Mucosa of gallbladder (tissue), 1 donor: ENCODE data around the gene CLCA2. TPM values are rescaled to one million over a fixed set of nuclear protein-coding genes. Genes with fewer than 3 reads are reported as not detected.

Source experiments
- DNase-seq: peaks from one replicate; pipeline ENCODE4 v3.0.0-alpha.2; 2020; ENCODE audit warnings: low spot score
- total RNA-seq: library from RNA; stranded (reverse); gene quantifications from one replicate; pipeline ENCODE4 v1.2.1, GENCODE V29; 2021
- donor health status: DM: no; HTN: no; CAD: no.

The CLCA2 gene
- total RNA-seq, 1 donor from 2014 or later = not detected

DNA sequence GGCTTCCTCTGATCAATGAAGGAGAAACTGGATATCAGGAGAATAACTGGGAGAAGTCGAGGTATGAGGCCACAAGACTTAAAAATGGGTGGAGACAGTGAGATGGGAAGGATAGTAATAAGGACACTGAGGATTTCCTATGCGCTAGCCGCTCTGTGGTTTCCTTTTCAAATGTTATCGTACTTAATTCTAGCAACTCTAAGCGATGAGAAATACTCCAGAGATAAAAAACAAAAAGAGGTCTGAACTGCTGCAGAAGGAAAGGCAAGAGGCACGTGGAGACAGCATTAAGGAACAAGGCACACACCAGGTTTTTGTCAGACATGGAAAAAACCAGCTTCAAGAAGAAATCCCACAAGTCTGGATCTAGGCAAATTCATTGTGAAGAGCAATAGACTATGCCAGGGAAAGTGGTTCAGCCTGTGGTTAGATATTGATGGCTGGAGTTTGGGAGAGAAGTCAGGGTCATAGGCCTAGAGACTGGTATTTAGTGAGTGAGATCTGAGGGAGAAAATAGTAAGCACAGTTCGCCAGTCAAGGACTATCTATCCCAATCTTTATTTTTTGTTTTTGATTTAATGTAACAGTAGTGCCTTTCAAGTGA lies 5.3 kb downstream of the CLCA2 start:
- DNase-seq = no peak

DNA sequence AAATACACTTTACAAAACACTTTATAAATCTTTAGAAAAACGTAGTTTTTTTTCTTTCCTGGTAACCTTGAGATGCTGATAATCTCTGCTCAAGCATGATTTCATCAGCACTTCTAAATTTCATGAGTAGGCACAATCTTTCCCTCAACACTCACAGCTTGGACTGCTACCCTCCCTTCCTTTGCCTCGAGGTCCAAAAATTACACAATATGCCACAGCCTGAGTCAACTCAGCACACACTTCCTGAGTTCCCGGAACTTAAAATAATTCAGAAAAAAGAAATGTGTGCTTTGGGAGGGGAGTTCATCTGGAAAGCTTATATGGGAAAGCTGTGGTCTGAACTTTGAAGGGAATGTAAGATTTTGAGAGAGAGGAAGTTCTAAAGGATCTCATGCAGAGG lies 5.9 kb downstream of the CLCA2 start:
- DNase-seq = peak; percentile 54

DNA sequence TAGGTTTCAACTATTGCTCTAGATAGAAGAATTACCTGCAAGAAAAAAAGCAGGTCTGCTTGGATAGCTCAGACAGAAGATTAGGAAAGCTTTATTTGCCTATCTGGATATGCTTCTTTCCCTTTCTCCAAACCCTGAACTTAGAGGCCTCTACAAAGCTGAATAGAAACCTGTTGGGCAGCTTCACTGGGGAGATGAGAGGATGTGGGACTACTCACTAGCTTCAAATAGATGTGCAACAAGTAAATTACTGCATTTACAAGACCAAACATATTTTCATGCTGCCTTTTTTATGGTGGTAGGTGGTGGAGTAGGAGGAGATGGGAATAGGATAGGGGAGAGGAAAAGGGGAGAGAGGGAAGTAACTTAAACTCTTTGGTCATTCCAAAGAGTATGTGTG lies 6.4 kb downstream of the CLCA2 start:
- no peak for DNase-seq

DNA sequence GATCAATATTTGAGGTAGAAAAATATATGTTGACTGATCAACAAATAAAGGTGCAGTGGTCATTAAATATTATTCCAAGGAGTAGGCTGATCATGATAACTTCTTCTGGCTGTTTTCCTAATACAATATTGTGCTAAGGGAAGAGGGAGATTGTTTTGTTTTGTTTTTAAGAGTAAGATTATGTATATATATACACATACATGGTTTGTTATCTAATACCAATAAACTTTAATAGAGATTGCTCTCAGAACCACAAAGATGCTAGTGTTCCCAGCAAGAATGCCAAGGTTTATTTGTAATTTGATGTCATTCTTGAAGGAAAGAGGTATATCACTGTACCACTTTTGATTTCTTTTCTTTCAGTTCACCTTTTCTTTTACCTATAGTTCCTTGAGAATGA lies 10.1 kb downstream of the CLCA2 start:
- no peak for DNase-seq

DNA sequence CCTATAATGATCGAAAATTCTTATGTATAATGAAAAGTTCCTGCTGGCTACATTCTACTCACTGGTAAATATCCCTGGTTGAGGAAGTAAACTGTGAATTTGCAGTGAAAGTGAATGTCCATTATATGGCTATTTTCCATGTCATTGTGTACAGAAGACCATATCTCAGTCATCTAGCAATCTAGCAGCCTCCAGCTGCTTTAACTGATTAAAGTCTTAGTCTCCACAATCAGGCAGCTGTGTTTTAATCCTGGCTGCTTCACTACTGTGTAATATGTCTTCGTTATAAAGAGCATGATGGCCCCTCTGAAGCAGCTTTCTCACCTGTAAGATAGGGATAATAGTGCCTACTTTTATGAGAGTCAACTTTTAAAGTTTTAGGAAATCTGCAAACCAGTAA lies 11.4 kb downstream of the CLCA2 start:
- no peak for DNase-seq

DNA sequence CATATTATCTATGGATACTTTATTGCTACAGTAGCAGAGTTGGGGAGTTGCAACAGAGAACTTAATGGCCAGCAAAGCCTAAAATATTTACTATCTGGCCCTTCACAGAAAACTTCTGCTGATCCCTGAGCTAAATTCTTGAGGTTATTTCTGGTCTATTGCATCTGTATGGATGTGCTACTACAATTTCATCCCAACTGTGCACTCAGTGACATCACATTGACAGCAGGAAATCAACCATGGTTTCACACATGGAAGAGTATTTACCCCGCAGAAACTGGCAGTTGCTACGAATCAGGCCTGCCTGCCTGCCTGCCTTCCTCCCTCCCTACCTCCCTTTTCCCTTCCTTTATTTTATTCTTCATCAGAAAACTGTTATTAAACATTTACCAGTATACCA lies 12.1 kb downstream of the CLCA2 start:
- DNase-seq = no peak

DNA sequence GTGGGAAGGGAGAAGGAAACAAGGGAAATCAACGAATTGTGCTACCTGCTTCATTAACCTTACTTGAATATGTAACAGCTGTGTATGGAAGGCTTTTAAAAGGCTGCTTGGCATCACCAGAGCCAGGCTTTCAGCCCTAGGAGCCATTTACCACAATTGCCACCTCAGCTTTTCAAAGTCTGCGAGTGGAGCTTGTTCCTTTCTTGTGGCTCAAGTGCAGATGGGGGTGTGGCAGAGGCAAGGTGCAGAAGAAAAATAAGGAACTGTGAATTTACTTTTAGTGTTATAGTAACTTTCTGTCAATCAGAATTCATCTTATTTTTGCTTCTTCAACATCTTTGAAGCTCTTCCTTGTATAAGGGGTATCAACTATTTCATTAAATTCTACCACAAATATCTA lies 17.6 kb downstream of the CLCA2 start:
- DNase-seq = no peak

DNA sequence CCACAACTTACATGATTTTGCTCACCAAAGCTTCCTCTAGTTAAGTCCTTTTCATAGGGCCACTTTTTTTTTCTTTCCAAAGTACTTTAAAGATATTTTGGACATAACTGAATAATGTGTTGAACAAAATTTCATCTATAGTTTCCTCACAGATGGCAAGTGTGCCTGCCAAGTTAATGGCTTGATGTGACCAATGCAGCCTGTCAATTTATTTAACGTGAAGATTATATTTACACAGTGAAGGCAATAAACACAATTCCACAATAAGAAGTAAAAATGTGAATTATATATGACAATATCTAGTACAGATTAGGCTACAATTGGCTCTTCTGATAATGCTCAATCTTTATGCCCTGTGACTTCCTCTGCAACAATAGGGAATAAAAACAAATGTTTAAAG lies 18.0 kb downstream of the CLCA2 start:
- no peak for DNase-seq

DNA sequence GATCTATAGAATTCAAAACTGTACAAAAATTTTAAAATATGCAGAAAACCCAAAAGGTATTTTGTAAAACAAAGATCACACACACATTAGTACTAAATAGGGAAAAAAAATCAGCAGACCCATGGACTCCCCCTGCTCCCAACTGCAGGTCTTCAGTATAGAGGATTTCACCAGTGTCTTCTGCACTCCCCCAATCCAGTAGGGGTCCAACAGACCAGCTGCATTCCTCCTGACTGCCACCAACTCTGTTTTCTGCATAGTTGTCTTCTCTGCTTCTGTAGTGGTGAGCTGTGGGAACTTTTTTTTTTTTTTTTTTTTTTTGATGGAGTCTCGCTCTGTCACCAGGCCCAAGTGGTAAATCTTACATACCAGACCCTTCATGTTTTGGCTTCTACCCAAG lies 21.9 kb downstream of the CLCA2 start:
- no peak for DNase-seq

DNA sequence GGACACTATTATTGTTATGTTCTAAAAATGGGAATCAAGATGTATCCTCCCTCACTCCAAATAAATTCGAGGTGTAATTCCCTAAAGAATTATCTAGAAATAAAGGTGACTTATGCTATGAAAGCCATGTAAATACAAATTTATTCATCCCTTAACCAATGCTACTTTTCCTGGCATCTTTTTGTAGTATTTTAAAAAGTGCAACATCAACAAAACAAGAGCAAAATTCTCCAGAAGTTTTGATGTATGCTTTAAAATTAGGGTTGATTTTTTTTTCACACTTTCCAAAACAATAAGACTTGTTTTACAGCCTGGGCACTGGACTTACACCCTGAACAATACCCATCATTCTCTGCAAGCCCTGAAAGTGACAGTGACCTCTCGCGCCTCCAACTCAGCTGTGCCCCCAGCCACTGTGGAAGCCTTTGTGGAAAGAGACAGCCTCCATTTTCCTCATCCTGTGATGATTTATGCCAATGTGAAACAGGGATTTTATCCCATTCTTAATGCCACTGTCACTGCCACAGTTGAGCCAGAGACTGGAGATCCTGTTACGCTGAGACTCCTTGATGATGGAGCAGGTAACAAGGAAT lies 23.3 kb downstream of the CLCA2 start:
- no peak for DNase-seq

DNA sequence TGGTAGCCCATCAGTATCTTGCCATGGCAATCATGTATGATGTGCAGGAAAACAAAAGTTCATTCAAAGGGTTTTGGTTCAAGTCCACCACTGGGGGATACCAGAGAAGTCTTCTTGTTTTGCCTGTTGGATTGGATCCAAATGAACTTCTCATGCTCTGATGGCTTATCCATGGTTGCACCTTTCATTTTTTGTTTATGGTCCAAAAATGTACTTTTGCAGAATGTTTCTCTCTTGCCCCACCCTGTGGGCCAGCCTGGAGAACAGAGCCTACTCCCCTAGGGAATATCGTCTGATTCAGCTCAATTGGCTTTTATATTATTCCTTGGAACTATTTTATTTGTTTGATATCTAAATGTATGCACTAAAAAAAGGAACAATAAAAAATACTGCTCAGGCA lies 24.7 kb downstream of the CLCA2 start:
- DNase-seq = no peak

DNA sequence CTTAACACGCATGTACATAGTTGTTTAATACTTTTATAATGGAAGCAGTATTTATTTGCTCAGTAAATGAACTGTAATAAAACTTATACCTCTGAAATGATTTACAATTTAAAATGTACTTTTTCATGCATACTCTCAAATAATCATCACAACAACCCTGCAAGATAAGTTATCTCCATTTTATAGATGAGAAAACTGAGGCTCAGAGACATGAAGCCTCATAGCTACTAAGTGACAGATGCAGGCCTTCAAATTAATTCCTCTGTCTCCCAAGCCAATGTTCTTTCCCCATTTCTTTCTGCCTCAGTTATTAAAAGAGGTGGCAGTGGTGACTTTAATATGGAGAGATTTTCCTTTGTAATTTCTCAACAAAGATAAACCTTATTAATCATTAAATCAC lies 25.1 kb downstream of the CLCA2 start:
- DNase-seq = no peak

DNA sequence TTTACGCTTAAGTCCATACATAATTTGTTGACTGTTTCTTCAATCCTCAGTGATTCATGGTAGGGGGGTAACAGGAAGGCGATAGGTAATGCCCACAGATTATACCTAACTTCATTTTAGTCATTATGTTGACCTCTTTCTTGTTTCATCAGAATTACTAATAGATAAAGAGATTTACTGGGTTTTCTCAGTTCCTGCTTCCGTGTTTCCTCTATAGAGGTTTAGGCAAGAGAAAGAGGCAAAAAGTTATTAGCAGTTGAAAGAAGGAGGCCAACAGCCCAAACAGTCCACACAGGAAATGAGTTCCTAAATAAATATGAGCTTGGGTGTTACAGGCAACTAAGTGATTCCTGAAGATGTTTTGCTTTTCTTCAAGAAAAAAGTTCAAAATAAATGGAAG lies 26.9 kb downstream of the CLCA2 start:
- DNase-seq = no peak

DNA sequence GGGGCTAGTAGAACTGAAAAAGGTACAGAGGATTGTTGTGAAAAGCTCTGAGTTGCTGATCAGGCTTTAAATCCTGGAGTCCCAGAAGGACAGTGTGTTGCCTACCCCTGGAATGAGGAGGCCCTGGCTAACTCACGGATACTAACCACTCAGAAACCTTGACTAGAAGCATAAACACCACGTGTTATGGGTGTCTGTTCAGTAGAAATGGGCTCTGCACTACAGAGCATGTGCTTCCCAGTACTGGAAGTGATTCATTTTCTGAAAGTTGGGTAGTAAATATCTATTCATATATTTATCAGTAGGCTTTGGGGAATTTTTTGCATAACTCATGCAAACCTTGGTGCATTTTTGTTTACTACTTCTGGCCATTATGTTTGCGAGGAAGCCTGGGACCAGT lies 29.7 kb downstream of the CLCA2 start:
- no peak for DNase-seq

DNA sequence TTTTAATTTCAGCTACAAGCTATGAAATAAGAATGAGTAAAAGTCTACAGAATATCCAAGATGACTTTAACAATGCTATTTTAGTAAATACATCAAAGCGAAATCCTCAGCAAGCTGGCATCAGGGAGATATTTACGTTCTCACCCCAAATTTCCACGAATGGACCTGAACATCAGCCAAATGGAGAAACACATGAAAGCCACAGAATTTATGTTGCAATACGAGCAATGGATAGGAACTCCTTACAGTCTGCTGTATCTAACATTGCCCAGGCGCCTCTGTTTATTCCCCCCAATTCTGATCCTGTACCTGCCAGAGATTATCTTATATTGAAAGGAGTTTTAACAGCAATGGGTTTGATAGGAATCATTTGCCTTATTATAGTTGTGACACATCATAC lies 31.1 kb downstream of the CLCA2 start:
- DNase-seq = no peak

DNA sequence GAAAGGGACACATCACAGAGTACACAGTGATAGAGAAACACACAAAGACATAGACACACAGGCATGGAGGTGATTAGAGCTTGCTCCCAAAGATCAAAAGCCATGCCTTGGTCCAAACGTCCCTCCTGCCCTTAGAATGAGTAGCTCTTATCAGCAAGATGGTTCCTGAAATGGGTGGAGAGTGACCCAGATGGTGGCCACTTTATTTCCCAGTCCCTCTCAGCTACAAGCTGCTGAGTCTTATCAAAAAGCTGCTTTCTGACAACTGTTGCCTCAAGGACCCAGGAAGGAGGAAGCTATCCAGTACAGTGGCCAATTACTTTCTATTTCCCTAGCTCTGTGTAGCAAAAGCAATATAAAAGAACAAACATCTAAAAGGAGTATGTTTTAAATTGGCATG lies 37.0 kb downstream of the CLCA2 start:
- no peak for DNase-seq

DNA sequence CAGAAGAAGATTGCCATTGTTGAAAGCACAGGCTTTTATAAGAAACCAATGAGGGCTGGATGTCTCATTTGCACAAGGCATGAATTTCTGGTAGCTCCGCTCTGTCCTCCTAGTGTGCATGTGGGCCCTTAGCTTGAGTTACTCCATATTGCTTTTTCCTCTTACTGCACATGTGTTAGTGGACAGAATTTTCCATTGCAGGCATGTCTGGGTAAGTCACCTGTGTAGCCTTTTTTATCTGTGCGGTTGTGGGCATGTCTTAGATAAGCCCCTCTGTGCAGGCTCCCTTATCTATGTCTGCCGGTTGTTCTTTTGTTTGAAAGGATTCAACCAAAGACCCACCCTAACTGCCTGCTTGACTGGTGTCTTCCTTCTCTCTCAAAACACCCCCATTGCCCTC lies 37.5 kb downstream of the CLCA2 start:
- no peak for DNase-seq

DNA sequence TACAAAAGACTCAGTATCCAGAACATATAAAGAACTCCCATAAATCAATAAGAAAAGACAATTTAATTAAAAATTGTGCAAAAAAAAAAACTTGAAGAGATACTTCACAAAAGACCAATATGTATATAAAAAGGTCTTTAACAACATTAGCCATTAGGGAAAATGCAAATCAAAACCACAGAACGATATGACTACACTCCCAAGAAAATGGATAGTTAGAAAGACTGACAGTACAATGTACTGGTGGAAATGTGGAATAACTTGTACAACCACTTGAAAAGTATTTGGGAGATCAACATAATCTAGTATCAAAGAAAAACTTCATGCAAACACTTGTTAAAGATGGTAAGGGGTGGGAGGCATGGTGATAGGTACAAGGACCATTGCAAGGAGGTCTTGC lies 40.8 kb downstream of the CLCA2 start:
- no peak for DNase-seq

DNA sequence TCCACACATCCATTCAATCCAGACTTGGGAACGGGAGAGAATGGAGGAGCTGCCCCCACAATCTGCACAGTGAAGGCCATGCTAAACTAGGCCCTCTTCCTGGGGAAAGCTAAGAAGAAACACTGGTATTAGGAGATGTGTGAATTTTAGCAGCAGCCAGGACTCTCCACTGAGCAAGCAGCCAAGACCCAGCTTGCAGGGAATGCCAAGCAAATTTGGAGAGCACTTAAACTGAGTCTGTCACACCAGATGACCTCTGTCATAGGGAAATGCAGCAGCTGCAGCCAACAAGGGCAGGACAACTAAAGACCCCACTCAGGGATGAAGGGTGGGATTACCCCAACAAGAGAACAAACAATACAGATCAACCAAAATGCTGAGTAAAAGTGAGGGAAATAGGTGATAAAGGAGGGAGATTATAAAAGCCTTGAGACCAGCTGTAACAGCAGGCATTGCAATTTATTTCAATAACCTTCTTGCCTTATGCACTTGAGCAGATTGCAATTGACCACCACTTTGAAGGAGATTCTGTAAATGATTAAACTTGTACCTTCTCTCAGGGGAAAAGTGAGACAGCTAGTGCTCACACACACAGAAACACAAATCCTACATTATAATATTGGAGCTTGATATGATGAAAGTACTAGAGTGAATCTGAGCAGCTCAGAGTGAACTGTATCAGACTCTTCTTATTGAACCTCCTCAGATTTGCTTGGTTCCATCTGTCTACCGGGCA lies 42.3 kb downstream of the CLCA2 start:
- DNase-seq = no peak

DNA sequence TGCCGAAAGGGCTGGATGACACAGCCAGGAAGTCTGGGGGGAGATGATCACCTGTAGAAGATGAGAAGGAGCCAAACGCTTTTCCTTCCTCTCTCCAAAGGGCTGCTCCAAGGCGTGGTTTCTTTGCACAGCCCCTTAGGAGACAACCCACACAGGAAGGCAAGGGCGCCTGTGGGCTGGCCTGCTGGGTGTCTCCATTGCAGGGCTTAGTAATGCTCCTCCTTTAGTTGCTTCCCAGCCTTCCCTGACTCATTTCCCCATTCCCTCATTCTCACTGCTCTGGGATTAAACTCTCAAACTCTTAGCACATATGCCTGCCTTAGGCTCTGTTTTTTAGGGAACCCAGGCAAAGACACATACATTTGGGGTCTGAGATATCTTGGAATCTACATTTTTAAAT lies 43.0 kb downstream of the CLCA2 start:
- no peak for DNase-seq

DNA sequence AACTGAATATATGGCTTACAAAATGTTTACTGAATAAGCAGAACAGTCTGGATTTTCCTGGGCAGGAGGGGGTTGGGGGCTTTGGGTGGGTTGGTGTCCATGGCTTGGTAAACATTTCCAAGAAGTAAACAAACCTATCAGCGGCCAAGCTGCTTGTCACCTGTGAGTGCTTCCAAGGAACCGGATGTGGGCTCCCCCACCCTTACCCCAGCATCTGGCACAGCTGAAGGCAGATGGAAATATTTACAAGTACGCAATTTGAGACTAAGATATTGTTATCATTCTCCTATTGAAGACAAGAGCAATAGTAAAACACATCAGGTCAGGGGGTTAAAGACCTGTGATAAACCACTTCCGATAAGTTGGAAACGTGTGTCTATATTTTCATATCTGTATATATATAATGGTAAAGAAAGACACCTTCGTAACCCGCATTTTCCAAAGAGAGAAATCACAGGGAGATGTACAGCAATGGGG lies 44.6 kb downstream of the CLCA2 start, which contains the start of gene CLCA1:
Gene CLCA1 (plus strand): TSS at position 427 of the 477 bp plus-strand sequence. CDS start 45 bp downstream, at position 472.
- no peak for DNase-seq

DNA sequence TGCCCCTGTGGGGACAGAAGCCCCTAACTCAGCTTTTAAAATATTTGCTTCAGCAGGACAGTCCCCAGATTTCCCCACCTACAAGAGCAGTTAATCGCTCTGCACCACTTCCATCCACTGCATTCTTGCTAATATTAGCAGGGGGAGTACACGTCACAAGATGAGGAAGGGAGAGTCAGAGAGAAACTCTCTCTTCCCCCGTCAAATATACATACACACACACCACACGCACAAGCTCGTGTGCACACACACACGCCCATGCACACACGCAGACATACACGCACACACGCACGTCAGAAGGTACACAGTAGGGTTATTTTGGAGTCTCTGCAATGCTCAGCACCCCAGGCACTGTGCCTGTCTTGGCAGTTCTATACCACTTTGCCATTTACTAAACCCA lies 46.9 kb downstream of the CLCA2 start:
- no peak for DNase-seq

DNA sequence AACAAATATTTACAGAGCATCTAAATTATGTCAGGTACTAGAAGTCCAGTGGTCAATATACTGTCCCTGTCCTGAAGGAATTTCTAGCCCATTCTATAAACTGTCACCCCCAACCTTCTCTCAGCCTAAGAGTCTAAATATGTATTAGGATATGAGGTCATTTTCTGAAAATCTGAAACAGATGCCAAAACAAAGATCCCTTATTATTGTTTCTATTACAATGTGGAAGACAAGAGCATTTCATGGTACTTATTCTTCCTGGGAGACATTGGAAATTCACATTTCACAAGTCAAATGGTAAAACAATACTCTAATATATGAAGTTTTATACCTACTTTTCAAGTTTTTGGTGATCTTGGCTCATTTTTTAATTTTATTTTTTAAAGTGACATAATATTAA lies 47.3 kb downstream of the CLCA2 start:
- DNase-seq = no peak
